ENCODE data around the gene SLC44A5. TPM values are rescaled to one million over a fixed set of nuclear protein-coding genes. Genes with fewer than 3 reads are reported as not detected.
A peak's percentile ranks its signal among the peaks of the same experiment; 100 is the strongest.
"Not testable (repeated sequence)": the region's sequence is repeated elsewhere in the genome, so short reads cannot be mapped to it uniquely, and the experiment has no call there.

SLC44A5 gene
- total RNA-seq, 3 donors from 2014 or later = 1.6 to 4.6 (median 4.2) TPM

DNA sequence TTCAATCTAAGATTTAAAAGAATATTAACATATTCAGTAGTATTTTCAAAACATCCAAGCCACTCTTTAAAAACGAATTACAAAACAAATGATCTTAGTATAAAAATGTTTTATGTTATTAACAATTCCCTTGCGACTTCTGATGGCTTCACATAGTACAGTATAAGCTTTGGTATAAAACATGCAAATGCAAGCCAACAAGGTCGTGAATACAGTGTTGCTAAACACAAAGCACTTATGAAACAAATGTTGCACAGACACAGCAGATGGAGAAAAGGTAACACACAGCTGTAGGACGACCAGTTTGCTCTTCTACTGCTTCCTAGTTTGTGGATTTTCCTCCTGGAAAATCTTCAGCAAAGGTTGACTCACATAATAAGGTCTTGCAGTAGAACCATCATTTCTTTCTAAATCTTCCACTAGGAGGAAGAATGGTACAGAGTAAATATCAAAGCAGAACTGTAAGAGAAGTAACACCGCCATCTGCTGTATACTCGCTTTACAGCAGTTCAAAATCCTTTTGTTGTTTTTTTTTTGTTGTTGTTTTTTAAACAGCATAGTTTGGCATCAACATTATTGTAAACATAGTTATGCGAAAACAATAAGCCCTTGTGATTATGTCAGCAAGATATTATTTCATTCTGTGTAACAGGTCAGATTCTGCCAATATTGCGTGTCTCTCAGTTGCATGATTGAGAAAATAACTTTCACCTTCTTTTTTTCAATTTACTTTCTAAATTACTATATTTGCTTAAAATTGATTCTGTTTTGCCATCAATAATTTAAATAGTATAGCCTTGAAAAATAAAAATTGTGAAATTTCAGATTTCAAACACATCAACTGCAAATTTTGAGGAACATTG is 407.3 kb downstream of the SLC44A5 start:
- TF ChIP-seq, protein P1, sequence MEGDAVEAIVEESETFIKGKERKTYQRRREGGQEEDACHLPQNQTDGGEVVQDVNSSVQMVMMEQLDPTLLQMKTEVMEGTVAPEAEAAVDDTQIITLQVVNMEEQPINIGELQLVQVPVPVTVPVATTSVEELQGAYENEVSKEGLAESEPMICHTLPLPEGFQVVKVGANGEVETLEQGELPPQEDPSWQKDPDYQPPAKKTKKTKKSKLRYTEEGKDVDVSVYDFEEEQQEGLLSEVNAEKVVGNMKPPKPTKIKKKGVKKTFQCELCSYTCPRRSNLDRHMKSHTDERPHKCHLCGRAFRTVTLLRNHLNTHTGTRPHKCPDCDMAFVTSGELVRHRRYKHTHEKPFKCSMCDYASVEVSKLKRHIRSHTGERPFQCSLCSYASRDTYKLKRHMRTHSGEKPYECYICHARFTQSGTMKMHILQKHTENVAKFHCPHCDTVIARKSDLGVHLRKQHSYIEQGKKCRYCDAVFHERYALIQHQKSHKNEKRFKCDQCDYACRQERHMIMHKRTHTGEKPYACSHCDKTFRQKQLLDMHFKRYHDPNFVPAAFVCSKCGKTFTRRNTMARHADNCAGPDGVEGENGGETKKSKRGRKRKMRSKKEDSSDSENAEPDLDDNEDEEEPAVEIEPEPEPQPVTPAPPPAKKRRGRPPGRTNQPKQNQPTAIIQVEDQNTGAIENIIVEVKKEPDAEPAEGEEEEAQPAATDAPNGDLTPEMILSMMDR (IDR thresholded peaks at IDR 0.05) = no peak
- ATAC-seq (peak; percentile 52), DNase-seq (peak in 1 of 3 donors; percentile 18)
- no peaks in the 10 kb centered on the region for H3K9me3 ChIP-seq
- H3K4me1 ChIP-seq (ENCODE audit: low read depth) = no peaks in the 10 kb centered on the region
- H3K4me3 ChIP-seq = no peak overlapping the region
- no peaks in the 10 kb centered on the region for H3K36me3 ChIP-seq (ENCODE audit: low read depth)
- intact Hi-C loops (cut with DNase I, micrococcal nuclease) = loop anchor here (10.0 kb wide), 2 partner anchors 429 to 439 kb away; no protein-coding TSS in a partner anchor

DNA sequence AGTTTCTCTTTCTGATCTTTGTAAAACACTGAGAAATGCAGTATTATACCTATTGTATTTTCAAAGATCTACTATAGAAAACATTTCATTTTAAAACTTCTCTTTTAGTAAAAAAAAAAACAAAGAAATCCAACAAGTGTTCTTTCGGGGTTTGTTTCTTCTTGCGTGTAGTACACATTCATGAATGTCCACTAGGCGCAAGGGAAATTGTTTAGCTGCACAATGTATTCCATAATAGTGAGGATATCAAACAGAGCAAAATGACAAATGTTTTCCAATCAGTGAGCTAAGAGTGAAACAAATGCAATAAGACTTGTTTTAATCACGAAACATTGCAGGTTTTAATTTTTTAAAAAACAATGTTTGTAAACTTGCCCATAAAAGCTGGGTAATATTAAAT is 408.2 kb downstream of the SLC44A5 start:
- no peaks in the 10 kb centered on the region for H3K9me3 ChIP-seq
- DNase-seq (no peak), ATAC-seq (no peak)
- TF ChIP-seq, protein P1 (IDR thresholded peaks at IDR 0.05) = no peak
- H3K36me3 ChIP-seq (ENCODE audit: low read depth) = no peaks in the 10 kb centered on the region
- intact Hi-C loops (cut with DNase I, micrococcal nuclease) = loop anchor here (10.0 kb wide), 2 partner anchors 428 to 438 kb away; no protein-coding TSS in a partner anchor
- H3K4me3 ChIP-seq = no peak overlapping the region
- no peaks in the 10 kb centered on the region for H3K4me1 ChIP-seq (ENCODE audit: low read depth)

GRCh38 chr1:75198761-75199160 is 412.2 kb downstream of the SLC44A5 start:
- Histone ChIP-seq H3K36me3 (ENCODE audit: low read depth) (no peaks in the 10 kb centered on the region), H3K4me1 (ENCODE audit: low read depth) (no peaks in the 10 kb centered on the region), H3K9me3 (no peaks in the 10 kb centered on the region), H3K4me3 (no peak overlapping the region)
- intact Hi-C loops (cut with DNase I, micrococcal nuclease) = no loop called here
- DNase-seq = no peak
- no peak for ATAC-seq
- TF ChIP-seq, protein P1 (IDR thresholded peaks at IDR 0.05) = no peak

DNA sequence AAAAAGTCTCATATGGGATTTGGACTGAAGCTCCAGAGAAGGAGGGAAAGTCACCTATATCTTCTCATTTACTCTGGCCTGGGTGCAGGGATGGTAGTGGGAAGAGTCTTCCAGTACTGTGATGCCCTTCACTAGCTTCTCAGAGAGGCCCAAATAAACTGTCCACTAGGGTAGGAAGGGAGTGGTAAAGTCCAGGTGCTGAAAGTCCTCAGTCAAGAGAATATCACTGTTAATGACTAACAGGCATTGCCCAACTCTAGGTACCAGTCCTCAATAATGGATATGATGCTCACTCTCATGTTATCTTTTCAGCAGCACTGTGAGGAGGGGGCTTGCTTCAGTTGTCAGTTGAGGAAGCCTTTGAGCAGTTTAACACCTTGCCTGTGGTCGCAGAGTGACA is 412.8 kb downstream of the SLC44A5 start:
- intact Hi-C loops (cut with DNase I, micrococcal nuclease) = no loop called here
- Histone ChIP-seq H3K4me1 (ENCODE audit: low read depth) (no peaks in the 10 kb centered on the region), H3K36me3 (ENCODE audit: low read depth) (no peaks in the 10 kb centered on the region), H3K4me3 (no peak overlapping the region), H3K9me3 (no peaks in the 10 kb centered on the region)
- DNase-seq (no peak), ATAC-seq (no peak)
- TF ChIP-seq, protein P1 (IDR thresholded peaks at IDR 0.05) = no peak

DNA sequence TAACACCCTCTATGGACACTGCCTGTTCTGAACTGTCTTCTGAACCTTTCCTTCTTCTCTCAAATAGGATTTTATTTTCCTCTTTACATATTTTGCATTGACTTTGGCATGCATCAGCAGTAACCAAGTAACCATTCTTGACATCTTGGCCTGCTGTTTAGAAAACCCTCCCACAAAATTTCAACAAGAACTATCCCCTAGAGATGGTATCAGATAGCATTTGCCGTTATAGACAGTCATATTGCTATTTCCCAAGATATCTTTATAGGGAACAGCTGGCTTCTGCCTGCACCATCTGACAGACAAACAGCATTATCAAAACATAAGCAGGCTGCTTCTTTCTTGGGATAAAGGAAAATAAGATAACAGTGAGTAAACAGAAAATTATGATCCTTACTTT is 422.0 kb downstream of the SLC44A5 start:
- DNase-seq (no peak), ATAC-seq (no peak)
- H3K9me3 ChIP-seq = no peaks in the 10 kb centered on the region
- TF ChIP-seq, protein P1 (IDR thresholded peaks at IDR 0.05) = no peak
- H3K4me3 ChIP-seq = no peak overlapping the region
- no peaks in the 10 kb centered on the region for H3K4me1 ChIP-seq (ENCODE audit: low read depth)
- intact Hi-C loops (cut with DNase I, micrococcal nuclease) = no loop called here
- H3K36me3 ChIP-seq (ENCODE audit: low read depth) = no peaks in the 10 kb centered on the region

- H3K4me1 ChIP-seq (ENCODE audit: low read depth); ATAC-seq; H3K4me3 ChIP-seq; intact Hi-C loops (cut with DNase I, micrococcal nuclease); DNase-seq; H3K9me3 ChIP-seq; H3K36me3 ChIP-seq (ENCODE audit: low read depth): not testable (repeated sequence)
These were observed 429.5 kb downstream of the SLC44A5 start for GRCh38 chr1:75181214-75181955.

Measured in mucosa of descending colon (tissue), 3 donors.